Activated CD4-positive, alpha-beta T cell treated with anti-CD3 and anti-CD28 coated beads for 24 hours (primary cell): ENCODE data around the gene JPH4.
"Not testable (repeated sequence)": the region's sequence is repeated elsewhere in the genome, so short reads cannot be mapped to it uniquely, and the experiment has no call there.

Experiments used
- DNase-seq, 2 donors: peaks; one replicate each; pipeline ENCODE4 v3.0.0-alpha.2; 2020; ENCODE audit warnings: low read depth in 2 of 2

JPH4 gene

DNA sequence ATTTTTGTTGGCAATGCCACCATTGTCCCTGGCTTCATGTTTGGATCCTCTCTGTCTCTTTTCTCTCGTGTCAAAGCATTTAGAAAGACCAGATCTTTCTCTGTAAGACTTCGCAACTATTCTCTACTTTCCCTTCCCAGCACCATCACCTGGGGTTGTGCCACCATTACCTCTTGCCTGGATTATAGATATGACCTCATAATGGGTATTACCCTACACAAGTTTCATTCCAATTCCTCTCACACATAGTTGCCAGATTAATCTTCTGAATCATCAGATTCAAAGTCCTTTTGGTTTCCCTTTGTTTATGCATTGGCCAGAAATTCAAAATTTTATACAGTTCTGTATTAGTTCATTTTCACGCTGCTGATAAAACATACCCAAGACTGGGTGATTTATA, 30.4 kb upstream of the JPH4 start:
- DNase-seq = no peak

DNA sequence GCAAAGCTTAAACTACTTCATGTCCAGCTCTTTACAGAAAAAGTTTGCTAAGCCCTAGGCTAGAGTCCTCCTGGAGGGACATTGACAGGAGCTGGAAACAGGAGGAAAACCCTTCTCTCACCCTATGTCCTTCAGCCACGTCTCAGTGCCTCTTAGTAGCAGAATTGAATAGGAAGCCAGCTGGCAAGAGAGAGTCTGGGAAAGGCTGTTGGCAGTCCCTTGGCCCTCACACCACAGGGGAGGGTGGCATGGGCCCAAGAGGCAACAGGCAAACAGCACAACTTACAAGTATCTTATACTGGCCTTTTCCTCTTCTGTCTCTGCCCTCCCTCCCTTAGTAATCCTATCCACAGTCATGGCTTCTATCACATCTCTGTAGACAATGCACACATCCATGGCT, 29.9 kb upstream of the JPH4 start:
- no peak for DNase-seq

DNA sequence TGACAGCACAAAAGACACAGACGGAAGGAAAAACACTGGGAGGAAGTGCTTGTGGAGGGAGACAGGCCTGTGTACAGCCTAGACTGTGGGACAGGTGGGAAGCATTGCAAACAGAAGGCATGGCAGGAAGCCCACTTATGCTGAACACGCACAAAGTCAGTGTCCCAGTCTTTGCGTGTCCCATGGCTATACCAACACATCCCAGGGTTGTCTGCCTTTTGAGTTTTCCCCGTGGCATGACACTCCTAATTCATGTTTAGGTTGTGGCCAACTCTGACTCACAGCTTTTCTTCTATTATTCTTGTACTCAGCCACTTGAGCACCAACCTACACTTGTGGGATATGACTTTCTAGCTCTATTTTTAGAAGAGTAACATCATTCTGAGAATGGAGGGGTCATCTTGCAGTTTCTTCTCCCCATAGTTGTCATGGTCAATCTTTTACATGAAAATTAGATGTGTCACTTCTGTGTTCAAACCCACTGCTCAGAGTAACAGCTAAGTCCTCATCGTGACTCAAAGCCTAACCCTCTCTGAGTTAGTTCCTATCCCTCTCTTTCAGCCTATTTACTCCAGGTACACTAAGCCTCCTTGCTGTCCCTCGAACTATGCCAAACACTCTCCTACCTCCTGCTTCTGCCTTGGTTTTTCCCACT, 27.5 kb upstream of the JPH4 start:
- no peak for DNase-seq

DNA sequence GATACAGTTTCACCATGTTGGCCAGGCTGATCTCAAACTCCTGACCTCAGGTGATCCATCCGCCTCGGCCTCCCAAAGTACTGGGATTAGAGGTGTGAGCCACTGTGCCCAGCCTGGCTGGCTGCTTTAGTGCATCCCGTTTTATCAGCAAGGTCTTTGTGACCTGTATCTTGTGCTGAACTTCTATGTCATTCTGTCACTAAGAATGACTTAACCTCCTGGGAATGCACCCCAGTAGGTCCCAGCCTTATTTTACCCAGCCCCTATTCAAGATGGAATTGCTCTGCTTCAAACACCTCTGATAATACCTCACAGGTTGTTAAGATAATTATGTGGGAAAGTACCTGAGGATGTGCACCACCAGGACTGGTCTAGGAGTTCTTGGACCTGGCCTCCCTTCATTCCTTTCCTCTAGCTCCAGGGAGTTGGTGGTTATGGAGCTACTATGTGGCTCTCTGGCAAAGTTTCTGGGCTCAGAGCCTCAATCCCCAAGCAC, 26.1 kb upstream of the JPH4 start:
- no peak for DNase-seq

DNA sequence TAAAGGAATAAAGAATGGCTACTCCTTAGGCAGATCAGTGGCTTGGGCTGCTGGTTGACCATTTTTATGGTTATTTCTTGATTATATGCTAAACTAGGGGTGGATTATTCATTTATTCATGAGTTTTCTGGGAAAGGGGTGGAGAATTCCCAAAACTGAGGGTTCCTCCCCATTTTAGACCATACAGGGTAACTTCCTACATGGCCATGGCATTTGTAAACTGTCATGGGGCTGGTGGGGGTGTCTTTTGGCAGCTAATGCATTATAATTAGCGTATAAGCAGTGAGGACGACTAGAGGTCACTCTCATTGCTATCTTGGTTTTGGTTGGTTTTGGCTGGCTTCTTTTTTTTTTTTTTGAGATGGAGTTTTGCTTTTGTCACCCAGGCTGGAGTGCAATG, 25.6 kb upstream of the JPH4 start:
- DNase-seq = no peak

DNA sequence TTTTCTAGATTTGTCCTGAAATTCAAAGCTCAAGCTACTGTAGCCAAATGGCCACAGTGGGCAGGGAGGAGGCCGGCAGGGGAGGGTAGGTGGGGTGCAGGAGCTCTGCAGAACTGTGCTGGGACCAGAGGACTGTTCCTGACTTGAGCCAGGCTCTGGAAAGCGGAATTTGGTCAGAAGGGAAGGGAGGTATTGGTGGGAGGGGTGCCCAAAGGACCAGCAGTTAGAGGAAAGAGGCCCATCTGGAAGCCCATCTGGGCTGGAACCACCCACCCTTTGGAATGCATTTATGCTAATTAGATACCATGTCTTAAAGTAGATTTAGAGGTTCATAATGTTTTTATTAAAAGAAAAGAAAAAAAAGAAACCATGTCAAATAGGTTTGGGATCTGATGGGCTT, 24.5 kb upstream of the JPH4 start:
- DNase-seq = no peak

DNA sequence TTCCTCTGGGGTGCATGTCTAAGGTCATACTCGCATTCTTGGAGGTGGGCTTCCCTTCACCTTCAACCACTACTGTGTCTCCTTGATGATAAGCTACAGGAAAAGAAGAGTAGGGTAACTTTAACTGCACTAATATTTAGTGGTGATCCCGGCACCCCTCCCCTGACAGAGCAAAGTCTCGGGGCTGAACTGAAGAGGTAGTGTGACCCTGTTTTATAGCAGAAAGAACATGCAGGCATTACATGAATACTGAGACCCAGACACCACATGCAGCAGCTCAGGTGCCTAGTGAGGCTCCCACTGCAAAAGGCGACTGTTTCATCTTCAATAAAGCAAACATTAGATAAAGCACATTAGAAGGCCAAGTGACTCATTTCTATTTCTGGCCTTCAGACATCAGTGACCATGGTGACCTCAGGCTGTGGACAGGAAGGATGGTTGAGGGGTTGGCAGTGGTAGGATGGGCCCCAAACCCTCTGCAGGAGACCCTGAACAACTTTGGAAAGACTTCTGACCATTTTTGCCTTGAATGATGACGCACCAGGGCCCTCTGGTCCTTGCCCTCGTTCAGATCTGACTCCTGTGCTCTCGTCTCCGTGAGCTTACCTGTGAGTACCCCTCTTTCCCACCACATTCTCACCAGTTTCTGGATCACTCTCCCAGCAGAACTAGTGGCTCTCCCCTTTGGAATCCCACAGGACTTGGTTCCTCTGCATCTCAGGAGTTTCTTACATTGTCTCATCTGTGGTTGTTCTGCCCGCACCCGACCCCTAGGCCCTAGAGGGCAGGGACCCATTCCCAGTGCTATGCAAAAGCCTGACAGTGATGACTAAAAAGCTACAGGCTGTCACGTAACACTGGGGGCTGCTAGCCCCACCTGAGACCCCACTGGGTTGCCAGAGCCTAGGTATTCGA, 23.8 kb upstream of the JPH4 start:
- DNase-seq = no peak

DNA sequence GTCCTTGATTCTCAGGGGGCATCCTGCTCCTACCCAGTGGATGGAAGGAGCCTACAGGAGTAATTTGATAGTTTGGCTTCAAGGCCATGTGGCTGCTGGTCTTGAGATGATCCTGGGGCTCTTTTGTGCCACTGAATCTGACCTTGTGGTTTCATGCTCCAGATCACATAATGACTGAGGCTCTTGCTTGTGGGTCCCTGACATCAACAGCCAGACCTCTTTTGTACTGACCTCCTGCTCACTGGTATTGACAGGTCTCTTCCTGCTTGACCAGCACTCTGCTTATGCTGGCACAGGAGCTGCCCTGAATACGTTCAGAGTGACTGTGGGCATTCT, 23.2 kb upstream of the JPH4 start:
- no peak for DNase-seq

DNA sequence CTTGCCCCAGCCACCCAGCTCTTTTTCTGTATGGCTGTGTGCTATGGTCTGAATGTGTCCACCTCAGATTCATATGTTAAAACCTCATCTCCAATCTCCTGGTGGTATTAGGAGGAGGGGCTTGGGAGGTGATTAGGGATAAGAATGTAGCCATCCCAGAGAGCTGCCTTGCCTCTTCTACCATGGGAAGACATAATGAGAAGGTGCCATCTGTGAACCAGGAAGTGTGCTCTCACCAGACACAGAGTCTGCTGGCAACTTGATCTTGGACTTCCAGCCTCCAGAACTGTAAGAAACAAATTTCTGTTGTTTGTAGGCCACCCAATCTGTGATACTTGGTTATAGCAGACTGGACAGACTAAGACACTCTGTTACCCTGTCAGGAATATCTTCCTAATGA, 22.8 kb upstream of the JPH4 start:
- DNase-seq = no peak

DNA sequence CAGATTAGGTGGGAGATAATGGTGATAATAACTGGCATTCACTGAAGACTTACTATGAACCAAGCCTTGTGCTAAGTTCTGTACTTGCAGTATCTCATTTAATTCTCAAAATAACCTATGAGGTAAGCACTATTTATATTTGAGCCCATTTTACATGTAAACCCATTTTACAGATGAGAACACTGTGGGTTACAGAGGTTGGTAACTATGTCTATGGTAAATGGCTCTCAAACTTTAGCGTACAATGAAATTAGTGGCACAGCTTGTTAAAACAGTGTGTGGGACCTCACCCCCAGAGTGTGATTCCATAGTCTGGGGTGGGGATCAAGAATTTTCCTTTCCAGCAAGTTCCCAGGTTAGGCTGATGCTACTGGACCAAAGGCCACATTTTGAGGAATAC, 22.2 kb upstream of the JPH4 start:
- no peak for DNase-seq

DNA sequence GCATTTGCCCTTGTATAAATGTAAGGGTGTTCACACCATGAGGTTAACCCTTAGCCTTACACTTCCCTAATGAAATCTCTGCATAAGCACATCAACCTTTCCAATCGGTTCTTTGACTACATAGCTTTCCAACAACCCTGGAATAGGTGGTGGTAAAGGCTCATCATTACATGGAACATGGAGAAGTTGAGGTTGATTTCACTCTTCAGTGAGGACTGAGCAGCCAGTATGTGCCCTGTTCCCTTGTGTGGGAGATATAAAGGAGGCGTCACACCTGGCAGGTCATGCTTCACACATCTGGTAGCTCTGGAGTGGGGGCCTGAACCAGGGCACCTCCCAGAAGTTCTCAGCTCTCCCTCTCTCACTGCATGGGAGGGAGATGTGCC, 21.7 kb upstream of the JPH4 start:
- no peak for DNase-seq

DNA sequence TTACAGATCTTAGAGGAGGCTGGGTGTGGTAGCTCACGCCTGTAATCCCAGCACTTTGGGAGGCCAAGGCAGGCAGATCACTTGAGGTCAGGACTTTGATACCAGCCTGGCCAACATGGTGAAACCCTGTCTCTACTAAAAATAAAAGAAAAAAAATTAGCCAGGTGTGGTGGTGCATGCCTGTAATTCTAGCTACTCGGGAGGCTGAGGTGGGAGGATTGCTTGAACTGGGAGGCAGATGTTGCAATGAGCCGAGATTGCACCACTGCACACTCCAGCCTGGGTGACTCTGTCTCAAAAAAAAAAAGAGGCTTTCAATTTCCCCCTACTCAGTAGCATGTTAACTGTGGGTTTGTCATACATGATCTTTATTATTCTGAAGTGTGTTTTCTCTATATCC, 15.6 kb upstream of the JPH4 start:
- not testable (repeated sequence) for DNase-seq

DNA sequence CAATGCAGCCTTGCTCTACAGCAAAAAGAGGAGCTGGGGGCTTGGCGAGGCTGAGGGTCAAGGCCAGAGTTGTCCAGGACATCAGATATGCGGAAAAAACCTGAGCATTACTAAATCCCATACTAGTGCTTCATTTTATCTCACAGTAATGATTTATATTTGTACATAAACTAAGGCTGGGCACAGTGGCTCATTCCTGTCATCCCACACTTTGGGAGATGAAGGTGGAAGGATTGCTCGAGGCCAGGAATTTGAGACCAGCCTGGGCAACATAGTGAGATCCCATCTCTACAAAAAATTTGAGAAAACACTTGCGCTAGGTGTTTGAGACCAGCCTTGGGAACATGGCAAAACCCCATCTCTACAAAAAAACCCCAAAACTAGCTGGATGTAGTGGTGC, 11.6 kb upstream of the JPH4 start:
- DNase-seq = no peak

DNA sequence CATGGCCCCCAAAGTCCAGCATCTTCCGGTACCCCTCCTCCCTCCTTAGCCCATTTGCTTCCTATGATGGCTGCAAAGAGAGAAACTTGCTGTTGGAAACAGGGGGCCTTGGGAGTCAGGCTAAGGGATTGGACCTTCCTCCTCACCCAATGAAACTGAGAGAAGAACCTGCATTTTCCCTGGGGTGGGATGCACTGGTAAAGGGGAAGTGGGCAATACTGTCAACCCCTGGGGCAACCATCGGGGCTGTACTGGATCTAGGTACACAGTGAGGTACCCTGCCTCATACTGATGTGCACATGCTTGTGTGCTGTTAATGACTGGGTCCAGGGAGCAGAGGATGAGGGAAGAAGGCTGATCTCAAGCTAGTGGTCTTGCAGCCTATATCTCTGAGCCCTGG, 11.0 kb upstream of the JPH4 start:
- DNase-seq = no peak

DNA sequence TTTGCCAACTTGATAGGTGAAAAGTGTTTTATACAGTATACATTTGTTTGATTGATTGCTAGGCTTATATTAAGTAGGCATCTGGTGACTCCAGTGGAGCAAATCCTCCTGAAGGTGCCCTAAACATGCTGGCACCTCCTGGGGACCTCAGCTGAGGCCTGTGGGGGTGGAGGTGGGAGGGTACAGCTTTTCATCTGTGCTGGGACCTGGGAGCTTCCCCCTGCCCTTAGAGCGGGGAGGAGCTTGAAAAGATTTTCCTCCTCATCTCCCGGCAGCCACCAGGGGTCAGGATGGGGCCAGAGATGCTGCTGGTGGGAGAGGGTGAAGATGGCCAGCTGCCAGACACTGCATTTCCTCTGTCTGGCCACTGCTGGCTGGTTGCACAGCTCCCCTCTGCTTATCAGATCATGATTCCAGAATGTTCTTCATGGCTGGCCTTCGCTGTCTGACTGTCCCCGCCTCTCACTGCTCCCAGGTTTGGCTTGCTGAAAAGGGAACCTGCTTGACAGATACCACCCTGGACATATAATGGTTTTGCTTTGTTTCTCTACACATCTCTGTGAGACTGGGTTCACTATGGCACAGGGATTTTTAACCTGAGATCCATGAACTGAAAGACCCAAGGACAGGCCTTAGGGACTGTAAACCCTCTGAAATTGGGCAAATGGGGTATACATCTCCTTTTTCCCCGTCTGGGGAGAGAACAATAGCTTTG, 10.5 kb upstream of the JPH4 start:
- peak; percentile 64 to 72 for DNase-seq

DNA sequence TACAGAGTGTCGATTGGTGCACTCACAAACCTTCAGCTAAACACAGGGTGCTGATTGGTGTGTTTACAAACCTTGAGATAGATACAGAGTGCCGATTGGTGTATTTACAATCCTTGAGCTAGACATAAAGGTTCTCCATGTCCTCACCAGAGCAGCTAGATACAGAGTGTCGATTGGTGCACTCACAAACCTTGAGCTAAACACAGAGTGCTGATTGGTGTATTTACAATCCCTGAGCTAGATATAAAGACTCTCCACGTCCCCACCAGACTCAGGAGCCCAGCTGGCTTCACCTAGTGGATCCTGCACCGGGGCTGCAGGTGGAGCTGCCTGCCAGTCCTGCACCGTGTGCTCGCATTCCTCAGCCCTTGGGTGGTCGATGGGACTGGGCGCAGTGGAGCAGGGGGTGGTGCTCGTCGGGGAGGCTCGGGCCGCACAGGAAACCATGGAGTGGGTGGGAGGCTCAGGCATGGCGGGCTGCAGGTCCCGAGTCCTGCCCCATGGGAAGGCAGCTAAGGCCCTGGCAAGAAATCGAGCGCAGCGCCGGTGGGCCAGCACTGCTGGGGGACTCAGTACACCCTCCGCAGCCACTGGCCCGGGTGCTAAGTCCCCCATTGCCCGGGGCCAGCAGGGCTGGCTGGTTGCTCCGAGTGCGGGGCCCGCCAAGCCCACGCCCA, 6.1 kb upstream of the JPH4 start:
- DNase-seq = not testable (repeated sequence)

DNA sequence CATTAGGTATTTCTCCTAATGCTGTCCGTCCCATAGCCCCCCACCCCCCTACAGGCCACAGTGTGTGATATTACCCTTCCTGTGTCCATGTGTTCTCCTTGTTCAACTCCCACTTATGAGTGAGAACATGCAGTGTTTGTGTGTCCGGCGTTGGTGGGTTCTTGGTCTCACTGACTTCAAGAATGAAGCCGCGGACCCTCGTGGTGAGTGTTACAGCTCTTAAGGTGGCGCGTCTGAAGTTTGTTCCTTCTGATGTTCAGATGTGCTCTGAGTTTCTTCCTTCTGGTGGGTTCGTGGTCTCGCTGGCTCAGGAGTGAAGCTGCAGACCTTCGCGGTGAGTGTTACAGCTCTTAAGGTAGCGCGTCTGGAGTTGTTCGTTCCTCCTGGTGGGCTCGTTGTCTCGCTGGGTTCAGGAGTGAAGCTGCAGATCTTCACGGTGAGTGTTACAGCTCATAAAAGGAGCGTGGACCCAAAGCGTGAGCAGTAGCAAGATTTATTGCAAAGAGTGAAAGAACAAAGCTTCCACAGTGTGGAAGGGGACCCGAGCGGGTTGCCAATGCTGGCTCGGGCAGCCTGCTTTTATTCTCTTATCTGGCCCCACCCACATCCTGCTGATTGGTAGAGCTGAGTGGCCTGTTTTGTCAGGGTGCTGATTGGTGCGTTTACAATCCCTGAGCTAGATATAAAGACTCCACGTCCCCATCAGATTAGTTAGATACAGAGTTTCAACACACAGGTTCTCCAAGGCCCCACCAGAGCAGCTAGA, 5.4 kb upstream of the JPH4 start:
- not testable (repeated sequence) for DNase-seq

DNA sequence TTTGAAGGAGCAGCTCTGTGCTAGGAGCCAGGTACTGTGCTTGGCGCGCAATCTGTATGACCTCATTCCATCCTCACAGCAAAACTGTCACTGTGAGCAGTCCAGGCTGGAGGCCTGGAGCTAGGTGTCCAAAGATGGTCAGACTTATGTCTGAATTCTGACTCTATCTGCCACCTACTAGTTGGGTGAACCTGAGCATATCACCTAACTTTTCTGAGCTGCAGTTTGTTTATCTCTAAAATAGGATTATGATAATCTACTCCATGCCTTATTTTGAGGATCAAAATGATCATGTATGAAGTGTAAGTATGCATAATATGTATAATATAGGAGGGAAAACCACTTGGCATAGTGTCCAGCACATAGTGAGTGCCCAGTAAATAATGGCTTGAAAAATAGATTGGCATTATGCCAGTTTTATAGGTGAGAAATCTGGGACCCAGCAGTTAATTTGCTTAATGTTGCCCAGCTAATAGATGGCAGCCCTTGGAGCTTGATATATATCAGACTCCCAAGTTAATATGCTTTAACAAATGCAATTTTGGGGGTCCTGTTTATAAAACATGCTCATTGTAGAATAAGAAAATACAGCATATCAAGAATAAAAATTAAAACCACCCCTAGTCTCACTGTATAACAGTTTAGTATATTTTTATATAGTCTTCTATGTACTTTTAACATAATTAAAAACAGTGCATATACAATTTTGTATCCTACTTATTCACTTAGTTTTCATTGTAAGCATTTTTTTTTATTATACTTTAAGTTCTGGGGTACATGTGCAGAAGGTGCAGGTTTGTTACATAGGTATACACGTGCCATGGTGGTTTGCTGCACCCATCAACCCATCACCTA, 4.5 kb upstream of the JPH4 start:
- DNase-seq = no peak

DNA sequence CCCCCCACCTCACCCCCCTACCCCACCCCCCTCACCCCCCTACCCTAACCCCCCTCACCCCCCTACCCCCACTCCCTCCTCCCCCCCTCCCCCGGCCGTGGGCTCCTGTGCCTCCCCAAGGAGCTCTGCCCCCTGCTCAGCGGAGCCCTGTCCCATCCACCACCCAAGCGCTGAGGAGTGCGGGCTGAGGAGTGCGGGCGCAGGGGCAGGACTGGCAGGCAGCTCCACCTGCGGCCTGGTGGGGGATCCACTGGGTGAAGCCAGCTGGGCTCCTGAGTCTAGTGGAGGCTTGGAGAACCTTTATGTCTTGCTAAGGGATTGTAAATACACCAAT, 2.3 kb upstream of the JPH4 start:
- no peak for DNase-seq

DNA sequence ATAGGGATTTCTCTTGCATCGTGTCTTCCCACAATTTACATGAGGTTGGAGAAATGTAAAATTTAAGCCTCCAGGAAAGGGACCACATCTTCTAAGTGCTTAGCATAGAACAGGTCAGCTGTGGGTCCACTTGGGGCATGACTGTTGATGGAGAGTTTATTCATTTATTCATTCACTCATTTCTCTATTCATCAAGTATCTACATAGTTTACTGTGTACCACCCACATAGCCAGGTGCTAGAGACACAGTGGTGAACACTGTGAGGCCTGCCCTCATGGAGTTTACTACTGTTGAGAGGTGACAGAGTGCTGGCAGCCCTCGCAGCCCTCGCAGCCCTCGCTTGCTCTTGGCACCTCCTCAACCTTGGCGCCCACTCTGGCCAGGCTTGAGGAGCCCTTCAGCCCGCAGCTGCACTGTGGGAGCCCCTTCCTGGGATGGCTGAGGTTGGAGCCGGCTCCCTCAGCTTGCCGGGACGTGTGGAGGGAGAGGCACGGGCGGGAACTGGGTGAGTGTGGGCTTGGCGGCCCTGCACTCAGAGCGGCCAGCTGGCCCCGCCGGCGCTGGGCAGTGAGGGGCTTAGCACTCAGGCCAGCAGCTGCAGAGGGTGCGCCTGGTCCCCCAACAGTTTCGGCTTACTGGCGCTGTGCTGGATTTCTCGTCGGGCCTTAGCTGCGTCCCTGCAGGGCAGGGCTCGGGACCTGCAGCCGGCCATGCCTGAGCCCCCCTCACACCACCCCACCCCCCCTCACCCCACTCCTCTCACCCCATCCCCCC, 1.7 kb upstream of the JPH4 start:
- DNase-seq = no peak
